CD4-positive, alpha-beta T cell (primary cell): ENCODE measurements around the gene TCF4. TPM values are rescaled to one million over a fixed set of nuclear protein-coding genes. Genes with fewer than 3 reads are reported as not detected.

Experiments used
- ATAC-seq: fragments of 200-7000 bp; cut with Tn5 transposase; one replicate; pipeline ENCODE4 v1.10.0; 2022; ENCODE audit warnings: mild to moderate bottlenecking; ENCODE audit not compliant: poor library complexity
- CTCF ChIA-PET: fragments of 350-600 bp; sonication (Branson Sonifier 250); formaldehyde crosslinking; loops from one replicate; lab custom pipeline; 2021; ENCODE audit warnings: antibody characterized with exemption, inconsistent platforms; lab: Charles Lee
- POLR2A ChIA-PET: fragments of 350-600 bp; sonication (Branson Sonifier 250); formaldehyde crosslinking; loops from one replicate; lab custom pipeline; 2021; ENCODE audit warnings: antibody characterized with exemption, inconsistent platforms; lab: Charles Lee
- DNase-seq, 14 experiments: peaks; one replicate each; pipeline ENCODE4 v3.0.0-alpha.2; 2013 to 2020; ENCODE audit warnings: mixed read lengths in 2 of 14
- H3K27ac ChIP-seq, 2 donors: one replicate each; pipeline versions ENCODE4 v1.5.1 to v1.7.0; 2013; ENCODE audit warnings: low read length in 2 of 2, low read depth in 1 of 2, mild to moderate bottlenecking in 1 of 2
- H3K27me3 ChIP-seq, 2 experiments: 1 replicate in 1 of 2; 2 replicates in 1 of 2; pipeline versions ENCODE4 v1.6.1 to v1.7.0; 2013; ENCODE audit warnings: low read length in 2 of 2, control low read depth in 1 of 2, mild to moderate bottlenecking in 1 of 2, moderate library complexity in 1 of 2; ENCODE audit not compliant: insufficient read depth in 2 of 2, control insufficient read depth in 1 of 2
- H3K36me3 ChIP-seq: one replicate; pipeline ENCODE4 v1.6.1; 2013; ENCODE audit warnings: low read length, control low read depth; ENCODE audit not compliant: insufficient read depth
- H3K4me1 ChIP-seq: one replicate; pipeline ENCODE4 v1.6.1; 2013; ENCODE audit warnings: low read length, control low read depth; ENCODE audit not compliant: insufficient read depth
- H3K4me3 ChIP-seq: one replicate; pipeline ENCODE4 v1.5.1; 2013; ENCODE audit warnings: mild to moderate bottlenecking, low read length, moderate library complexity
- H3K9me3 ChIP-seq, 2 experiments: 1 replicate in 1 of 2; 2 replicates in 1 of 2; pipeline versions ENCODE4 v1.6.1 to v1.7.0; 2013; ENCODE audit warnings: low read length in 2 of 2, mild to moderate bottlenecking in 2 of 2, control low read depth in 1 of 2, moderate library complexity in 1 of 2; ENCODE audit not compliant: control insufficient read depth in 1 of 2, insufficient read depth in 1 of 2
- H3K27ac Mint-ChIP-seq: one replicate; pipeline ENCODE4 v1.8.0; 2020; ENCODE audit warnings: mixed read lengths
- H3K27me3 Mint-ChIP-seq: one replicate; pipeline ENCODE4 v1.8.0; 2021; ENCODE audit warnings: mixed read lengths
- H3K36me3 Mint-ChIP-seq: one replicate; pipeline ENCODE4 v1.8.0; 2021; ENCODE audit warnings: low read depth, mixed read lengths
- H3K4me1 Mint-ChIP-seq: one replicate; pipeline ENCODE4 v1.8.0; 2021; ENCODE audit warnings: low read depth, mixed read lengths
- H3K4me3 Mint-ChIP-seq: one replicate; pipeline ENCODE4 v1.8.0; 2020; ENCODE audit warnings: mild to moderate bottlenecking, mixed read lengths
- H3K9me3 Mint-ChIP-seq: one replicate; pipeline ENCODE4 v1.8.0; 2020; ENCODE audit warnings: mixed read lengths
- CTCF ChIP-seq: fragments of 200-600 bp; IDR thresholded peaks from one replicate; pipeline ENCODE4 v1.8.0; 2022; ENCODE audit warnings: antibody characterized with exemption, mild to moderate bottlenecking
- intact Hi-C, 2 experiments: fragments of 100-400 bp; cut with DNase I in 1 of 2; cut with micrococcal nuclease in 1 of 2; formaldehyde crosslinking; loops; one replicate each; pipeline versions ENCODE4 v1.15.1 to v1.9.0; 2023 to 2025; cut with DNase I, micrococcal nuclease
- total RNA-seq, 174 experiments: library from RNA in 2 of 174; stranded (reverse) in 2 of 174; gene quantifications; one replicate each; pipeline ENCODE4 v1.2.3 and lab custom pipeline; 2021 to 2026

TCF4 gene
- total RNA-seq, 2 experiments from 2014 or later, result 3.0 to 3.2 TPM

- Histone ChIP-seq H3K9me3 (peaks cover 0 to 3% of the 10 kb centered on the region in 2 experiments), H3K4me3 (no peak overlapping the region), H3K4me1 (no peaks in the 10 kb centered on the region), H3K27ac (no peak overlapping the region), H3K36me3 (no peaks in the 10 kb centered on the region), H3K27me3 (no peaks in the 10 kb centered on the region)
- Mint-ChIP-seq H3K27ac (no peak overlapping the region), H3K4me3 (no peak overlapping the region), H3K27me3 (no peaks in the 10 kb centered on the region), H3K4me1 (no peaks in the 10 kb centered on the region), H3K36me3 (no peaks in the 10 kb centered on the region), H3K9me3 (no peaks in the 10 kb centered on the region)
- TF ChIP-seq CTCF, result no peak
- ChIA-PET POLR2A (no interaction called here), CTCF (no interaction called here)
- DNase-seq (no peak), ATAC-seq (no peak)
- intact Hi-C loops, result no loop called here
Measured at GRCh38 chr18:55265130-55265675, 322.8 kb downstream of the TCF4 start.

- H3K36me3 Mint-ChIP-seq, result no peaks in the 10 kb centered on the region
- Histone ChIP-seq H3K4me3 (no peak overlapping the region), H3K27ac (no peak overlapping the region), H3K4me1 (no peaks in the 10 kb centered on the region), H3K9me3 (peaks cover 0 to 3% of the 10 kb centered on the region in 2 experiments), H3K27me3 (no peaks in the 10 kb centered on the region), H3K36me3 (no peaks in the 10 kb centered on the region)
- H3K4me3 Mint-ChIP-seq, result no peak overlapping the region
- H3K27ac Mint-ChIP-seq, result no peak overlapping the region
- no peak for DNase-seq
- no peaks in the 10 kb centered on the region for H3K9me3 Mint-ChIP-seq
- ATAC-seq, result no peak
- ChIA-PET CTCF (no interaction called here), POLR2A (no interaction called here)
- intact Hi-C loops, result no loop called here
- TF ChIP-seq CTCF, result no peak
- no peaks in the 10 kb centered on the region for H3K4me1 Mint-ChIP-seq
- H3K27me3 Mint-ChIP-seq, result no peaks in the 10 kb centered on the region
Measured at GRCh38 chr18:55264108-55264507, 323.9 kb downstream of the TCF4 start.

- Histone ChIP-seq H3K27ac (no peak overlapping the region), H3K9me3 (peaks cover 0 to 3% of the 10 kb centered on the region in 2 experiments), H3K27me3 (no peaks in the 10 kb centered on the region), H3K4me3 (no peak overlapping the region), H3K4me1 (no peaks in the 10 kb centered on the region), H3K36me3 (no peaks in the 10 kb centered on the region)
- Mint-ChIP-seq H3K9me3 (no peaks in the 10 kb centered on the region), H3K27ac (no peak overlapping the region), H3K4me1 (no peaks in the 10 kb centered on the region), H3K4me3 (no peak overlapping the region), H3K36me3 (no peaks in the 10 kb centered on the region), H3K27me3 (no peaks in the 10 kb centered on the region)
- ATAC-seq (no peak), DNase-seq (no peak)
- intact Hi-C loops, result no loop called here
- no peak for TF ChIP-seq CTCF
- POLR2A ChIA-PET, result no interaction called here
- CTCF ChIA-PET, result interaction anchor here (0.6 kb wide), 1 partner anchor 13 kb away, joined by 4 read pairs; no protein-coding TSS in a partner anchor
Measured at GRCh38 chr18:55262021-55262560, 325.9 kb downstream of the TCF4 start.
